Aorta (tissue), 5 donors: ENCODE data around the gene PCNX1. TPM values are rescaled to one million over a fixed set of nuclear protein-coding genes. Genes with fewer than 3 reads are reported as not detected.
A peak's percentile ranks its signal among the peaks of the same experiment; 100 is the strongest.
"Not testable (repeated sequence)": the region's sequence is repeated elsewhere in the genome, so short reads cannot be mapped to it uniquely, and the experiment has no call there.

ENCODE experiments used
- ATAC-seq: fragments of 200-7000 bp; cut with Tn5 transposase; one replicate; pipeline ENCODE4 v1.9.1; 2022; ENCODE audit warnings: moderate library complexity; ENCODE audit not compliant: low FRiP score
- DNase-seq, 2 donors: peaks; one replicate each; pipeline ENCODE4 v3.0.0-alpha.2; 2020
- H3K27ac ChIP-seq, 2 donors: one replicate each; pipeline ENCODE4 v1.5.1; 2013; ENCODE audit warnings: low read length in 2 of 2, mild to moderate bottlenecking in 2 of 2, moderate library complexity in 2 of 2, control low read depth in 1 of 2, inconsistent platforms in 1 of 2, low read depth in 1 of 2
- H3K27me3 ChIP-seq, 2 donors: one replicate each; pipeline ENCODE4 v1.6.1; 2013; ENCODE audit warnings: control low read depth in 1 of 2, low read length in 1 of 2, mild to moderate bottlenecking in 1 of 2, moderate library complexity in 1 of 2; ENCODE audit not compliant: insufficient read depth in 2 of 2, control insufficient read depth in 1 of 2
- H3K36me3 ChIP-seq, 2 donors: one replicate each; pipeline ENCODE4 v1.6.1; 2013; ENCODE audit warnings: control low read depth in 1 of 2, low read length in 1 of 2, mild to moderate bottlenecking in 1 of 2; ENCODE audit not compliant: insufficient read depth in 2 of 2, control insufficient read depth in 1 of 2
- H3K4me1 ChIP-seq, 2 donors: one replicate each; pipeline ENCODE4 v1.6.1; 2013; ENCODE audit warnings: low read length in 2 of 2, control low read depth in 1 of 2, mild to moderate bottlenecking in 1 of 2, moderate library complexity in 1 of 2; ENCODE audit not compliant: insufficient read depth in 2 of 2, control insufficient read depth in 1 of 2
- H3K4me3 ChIP-seq, 2 donors: one replicate each; pipeline ENCODE4 v1.5.1; 2013; ENCODE audit warnings: low read length in 2 of 2, control low read depth in 1 of 2, mild to moderate bottlenecking in 1 of 2
- H3K9me3 ChIP-seq: one replicate; pipeline ENCODE4 v1.6.1; 2013; ENCODE audit warnings: mild to moderate bottlenecking, low read length; ENCODE audit not compliant: control insufficient read depth
- WGBS, 2 donors: extraction: QIAGEN DNeasy Blood & Tissue Kit; methylation state at CpG; one replicate each; pipeline ENCODE4 v1.1.7; 2013; 5-methylcytosine and 5-hydroxymethylcytosine counted together
- intact Hi-C, 2 donors: fragments of 100-400 bp; cut with DNase I; formaldehyde crosslinking; loops; one replicate each; pipeline versions ENCODE4 v1.14.2 to v1.15.0; 2022
- long read RNA-seq, 2 donors: library from polyadenylated mRNA; unstranded; transcript quantifications; one replicate each; pipeline ENCODE4 v2.0.0, GENCODE V29; 2020 to 2021
- polyA plus RNA-seq, 2 donors: library from polyadenylated mRNA; stranded (reverse); fragments of 200-250 nt; gene quantifications; one replicate each; pipeline ENCODE4 v1.2.3, GENCODE V29; 2013
- total RNA-seq, 2 donors: library from RNA; stranded (reverse); fragmentation: NEBNext Ultra II Directional; extraction: Animal tissue kit (Norgen Biotek cat#: 25700); gene quantifications; one replicate each; pipeline ENCODE4 v1.2.1, GENCODE V29; 2021
- donor health status: healthy with polysubstance abuse.
- donor health status: Bipolar disorder and iron deficiency.
- donor health status: DM: no; HTN: no; CAD: no.
- donor health status: DM: no; HTN: no; CAD: no.
- donor health status: DM: yes; HTN: yes; CAD: no.

PCNX1 gene
- total RNA-seq (10 to 100 TPM; 72.8 to 96.4 TPM), polyA plus RNA-seq (1 to 10 TPM; 3.4 to 7.9 TPM)
- long read RNA-seq, donor 1, partial matches to known transcripts, result 9 of 15 reads
- long read RNA-seq, donor 1, other reads (novel, unspliced or antisense), result 6 of 15 reads
- long read RNA-seq, donor 2, partial matches to known transcripts, result 8 of 23 reads
- long read RNA-seq, donor 2, other reads (novel, unspliced or antisense), result 15 of 23 reads

- DNase-seq (peak; percentile 93 to 96), ATAC-seq (peak; percentile 95)
- 0 to 1% methylated on average over 69 to 101 of the region's 101 CpGs for WGBS, 2 donors
- Histone ChIP-seq H3K4me1 (peaks cover 9 to 10% of the 10 kb centered on the region in 2 donors), H3K9me3 (no peaks in the 10 kb centered on the region), H3K36me3 (no peaks in the 10 kb centered on the region), H3K27ac (peak within 1 kb of the TSS; percentile 97 to 98), H3K27me3 (no peaks in the 10 kb centered on the region), H3K4me3 (peak within 1 kb of the TSS; percentile 36 to 72)
- intact Hi-C loops, result loop anchor here (5.0 to 10.0 kb wide), 3 partner anchors 65 to 83 kb away; no protein-coding TSS in a partner anchor
Measured at GRCh38 chr14:70907176-70907995, at the start of gene PCNX1. PCNX1 (plus strand) TSS chr14:70907459; CDS start chr14:70907851, 392 bp downstream.

DNA sequence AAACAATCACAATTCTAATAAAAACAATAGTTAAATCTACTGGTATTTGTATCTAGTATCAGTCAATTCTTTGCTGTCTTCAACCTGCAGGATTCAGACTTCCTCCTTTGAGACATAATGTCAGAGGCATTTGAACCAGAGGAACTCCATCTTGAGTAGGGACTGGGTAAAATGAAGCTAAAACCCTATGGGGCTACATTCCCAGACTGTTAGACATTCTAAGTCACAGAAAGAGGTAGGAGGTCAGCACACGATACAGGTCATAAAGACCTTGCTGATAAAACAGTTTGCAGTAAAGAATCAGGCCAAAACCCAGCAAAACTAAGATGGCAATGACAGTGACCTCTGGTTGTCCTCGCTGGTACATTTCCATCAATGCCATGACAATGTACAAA lies 49.8 kb upstream of the PCNX1 start:
- H3K9me3 ChIP-seq, result no peaks in the 10 kb centered on the region
- WGBS, 2 donors, result 84 to 94% methylated on average over 2 of the region's 2 CpGs
- intact Hi-C loops, result no loop called here

DNA sequence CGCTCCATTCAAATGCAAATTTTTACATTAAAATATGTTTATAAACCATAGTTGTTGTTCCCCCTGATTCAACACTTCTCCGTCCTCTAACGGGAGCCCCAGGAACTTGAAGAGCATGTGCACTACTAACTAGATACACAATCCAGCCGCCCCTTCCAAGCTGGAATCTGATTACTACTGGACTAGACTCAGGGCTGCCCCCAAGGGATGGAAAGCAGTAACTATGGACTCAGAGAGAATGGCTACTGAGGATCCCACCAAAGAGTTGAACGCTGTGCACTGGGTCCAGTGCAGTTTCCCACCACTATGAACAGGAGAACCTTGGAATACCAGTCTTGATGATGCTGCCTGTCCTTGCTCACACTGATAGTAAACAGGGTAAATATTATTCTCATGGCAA lies 48.6 kb upstream of the PCNX1 start:
- 87 to 89% methylated on average over 5 of the region's 5 CpGs for WGBS, 2 donors
- DNase-seq (no peak), ATAC-seq (no peak)
- H3K27me3 ChIP-seq, result no peaks in the 10 kb centered on the region
- no peaks in the 10 kb centered on the region for H3K36me3 ChIP-seq
- no peak overlapping the region for H3K4me3 ChIP-seq
- H3K27ac ChIP-seq, result no peak overlapping the region
- no peaks in the 10 kb centered on the region for H3K9me3 ChIP-seq
- intact Hi-C loops, result no loop called here
- no peaks in the 10 kb centered on the region for H3K4me1 ChIP-seq

More for the DNA sequence above, 49.8 kb upstream of the PCNX1 start:
- Histone ChIP-seq H3K27me3 (no peaks in the 10 kb centered on the region), H3K36me3 (no peaks in the 10 kb centered on the region), H3K4me1 (no peaks in the 10 kb centered on the region), H3K27ac (no peak overlapping the region), H3K4me3 (no peak overlapping the region)
- DNase-seq (no peak), ATAC-seq (no peak)

GRCh38 chr14:70866992-70867391 lies 40.3 kb upstream of the PCNX1 start:
- intact Hi-C loops, result not testable (repeated sequence)

DNA sequence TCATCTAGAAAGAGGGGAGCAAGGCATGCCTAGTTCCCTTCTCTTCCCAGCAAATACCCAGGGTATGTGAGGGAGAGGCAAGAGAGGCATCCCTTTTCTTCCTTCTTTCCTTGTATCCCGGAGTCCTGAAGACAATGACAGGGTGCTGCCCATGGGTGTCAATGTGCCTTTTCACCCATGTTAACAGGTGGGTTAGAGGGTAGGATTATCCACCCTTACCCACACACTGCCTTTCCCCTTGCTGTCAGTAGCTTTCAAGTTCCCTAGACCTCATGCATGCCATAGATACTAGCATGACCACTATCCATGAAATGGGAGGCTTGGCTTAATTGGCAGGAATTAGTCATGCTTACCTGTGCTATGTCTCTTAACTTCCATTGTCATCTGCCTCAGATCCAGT lies 36.3 kb upstream of the PCNX1 start:
- Histone ChIP-seq H3K27ac (no peak overlapping the region), H3K4me3 (no peak overlapping the region), H3K27me3 (peaks cover 0 to 1% of the 10 kb centered on the region in 2 donors), H3K9me3 (peaks cover 9% of the 10 kb centered on the region), H3K4me1 (no peaks in the 10 kb centered on the region), H3K36me3 (no peaks in the 10 kb centered on the region)
- DNase-seq (no peak), ATAC-seq (no peak)
- intact Hi-C loops, result no loop called here
- WGBS, 2 donors, result 97 to 100% methylated on average over 1 of the region's 1 CpG

More at GRCh38 chr14:70866992-70867391, 40.3 kb upstream of the PCNX1 start:
- not testable (repeated sequence) for H3K4me3 ChIP-seq, H3K36me3 ChIP-seq, DNase-seq, H3K27me3 ChIP-seq, H3K9me3 ChIP-seq, ATAC-seq, H3K27ac ChIP-seq, H3K4me1 ChIP-seq
- WGBS, 2 donors, result 72 to 84% methylated on average over 1 of the region's 1 CpG

DNA sequence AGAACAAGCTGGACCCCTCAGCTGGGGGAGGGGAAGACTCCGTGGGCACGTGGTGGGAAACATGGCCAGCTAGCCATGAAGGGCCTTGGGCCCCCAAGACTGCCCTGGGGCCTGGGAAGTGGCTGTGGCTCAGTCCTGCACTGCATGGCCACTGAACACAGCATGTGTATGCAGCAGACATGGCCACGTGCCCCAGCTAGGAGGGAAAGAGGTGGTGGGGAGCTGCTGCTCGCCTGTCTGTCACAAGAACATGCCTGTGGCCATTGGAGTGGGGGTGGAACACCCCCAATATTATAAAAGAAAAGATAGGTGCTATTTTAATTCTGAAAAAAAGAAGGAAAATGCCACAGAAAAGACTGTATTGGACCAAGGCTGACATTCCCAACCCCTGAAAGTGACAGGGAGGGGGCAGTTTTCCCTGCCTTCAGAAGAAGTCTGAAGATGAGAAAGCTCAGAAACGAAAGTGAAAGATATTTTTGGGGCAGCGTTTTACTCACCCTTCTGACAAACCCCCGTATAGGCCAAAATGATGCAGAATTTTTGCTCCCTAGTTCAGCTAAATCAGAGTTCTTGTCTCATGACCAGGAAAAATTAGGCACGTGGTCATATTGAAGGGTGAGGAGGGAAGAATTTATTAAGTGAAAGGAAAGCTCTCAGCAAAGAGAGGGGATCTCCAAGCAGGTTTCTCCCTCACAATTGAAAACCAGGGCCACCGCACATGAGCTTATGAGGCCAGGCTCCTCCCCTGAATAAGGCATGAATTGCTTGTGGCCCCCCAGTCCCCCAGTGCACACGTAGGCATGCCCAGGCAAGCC lies 35.2 kb upstream of the PCNX1 start:
- Histone ChIP-seq H3K4me3 (no peak overlapping the region), H3K27me3 (peaks cover 0 to 1% of the 10 kb centered on the region in 2 donors), H3K4me1 (no peaks in the 10 kb centered on the region), H3K9me3 (peaks cover 9% of the 10 kb centered on the region), H3K36me3 (no peaks in the 10 kb centered on the region), H3K27ac (no peak overlapping the region)
- intact Hi-C loops, result no loop called here
- no peak for ATAC-seq
- WGBS, 2 donors, result 87 to 88% methylated on average over 10 of the region's 10 CpGs
- DNase-seq, result no peak

DNA sequence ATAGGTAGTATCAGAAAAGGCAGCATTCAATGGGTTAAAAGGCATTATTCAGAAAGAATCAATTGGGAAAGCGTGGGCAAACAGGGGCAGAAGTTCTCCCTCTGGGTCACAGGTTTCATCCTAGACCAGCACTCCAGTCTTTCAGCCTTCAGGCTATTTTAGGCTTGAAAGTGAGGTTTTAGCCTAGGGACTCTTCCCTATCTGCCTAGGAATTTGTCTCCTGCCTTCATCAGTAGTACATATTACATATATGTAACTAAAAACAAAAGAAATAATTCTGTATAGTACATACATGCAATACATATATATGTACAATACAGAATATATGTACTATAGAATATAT lies 34.6 kb upstream of the PCNX1 start:
- no peak overlapping the region for H3K4me3 ChIP-seq
- H3K9me3 ChIP-seq, result peaks cover 9% of the 10 kb centered on the region
- DNase-seq (no peak), ATAC-seq (no peak)
- no peaks in the 10 kb centered on the region for H3K4me1 ChIP-seq
- no peak overlapping the region for H3K27ac ChIP-seq
- intact Hi-C loops, result no loop called here
- H3K27me3 ChIP-seq, result peaks cover 0 to 1% of the 10 kb centered on the region in 2 donors
- 89 to 91% methylated on average over 1 of the region's 1 CpG for WGBS, 2 donors
- H3K36me3 ChIP-seq, result no peaks in the 10 kb centered on the region

- H3K4me1 ChIP-seq, result no peaks in the 10 kb centered on the region
- intact Hi-C loops, result no loop called here
- 43 to 48% methylated on average over 4 of the region's 4 CpGs for WGBS, 2 donors
- H3K27me3 ChIP-seq, result peaks cover 0 to 1% of the 10 kb centered on the region in 2 donors
- ATAC-seq, result no peak
- H3K4me3 ChIP-seq, result no peak overlapping the region
- peaks cover 9% of the 10 kb centered on the region for H3K9me3 ChIP-seq
- no peaks in the 10 kb centered on the region for H3K36me3 ChIP-seq
- no peak overlapping the region for H3K27ac ChIP-seq
- no peak for DNase-seq
Measured at GRCh38 chr14:70873627-70874026, 33.6 kb upstream of the PCNX1 start.
